SKM-1 treated with dmso at 0.1 percent for 144 hours (cell line): ENCODE results near the gene EID1.
A peak's percentile ranks its signal among the peaks of the same experiment; 100 is the strongest.
"Not testable (repeated sequence)": the region's sequence is repeated elsewhere in the genome, so short reads cannot be mapped to it uniquely, and the experiment has no call there.

Experiments used
- DNase-seq: peaks from one replicate; lab custom pipeline; 2025; ENCODE audit not compliant: unreplicated experiment; lab: John Stamatoyannopoulos, UW

Gene EID1

GRCh38 chr15:48905847-48906246, 27.9 kb downstream of the EID1 start:
- DNase-seq = no peak

GRCh38 chr15:48909313-48909712, 31.4 kb downstream of the EID1 start:
- not testable (repeated sequence) for DNase-seq

GRCh38 chr15:48910554-48910953, 32.6 kb downstream of the EID1 start:
- DNase-seq = not testable (repeated sequence)

GRCh38 chr15:48913141-48913540, 35.2 kb downstream of the EID1 start:
- no peak for DNase-seq

GRCh38 chr15:48914717-48915116, 36.8 kb downstream of the EID1 start:
- peak; percentile 21 for DNase-seq

GRCh38 chr15:48915861-48916260, 37.9 kb downstream of the EID1 start:
- no peak for DNase-seq

- DNase-seq = no peak
Measured at GRCh38 chr15:48916721-48917120, 38.8 kb downstream of the EID1 start.

- no peak for DNase-seq
Measured at GRCh38 chr15:48922046-48922445, 44.1 kb downstream of the EID1 start.

GRCh38 chr15:48924528-48925393, 46.8 kb downstream of the EID1 start:
- DNase-seq = no peak

GRCh38 chr15:48925714-48926223, 47.8 kb downstream of the EID1 start:
- DNase-seq = no peak

GRCh38 chr15:48928877-48929538, 51.1 kb downstream of the EID1 start:
- no peak for DNase-seq

- DNase-seq = no peak
Measured at GRCh38 chr15:48929661-48930060, 51.7 kb downstream of the EID1 start.
